Activated T-helper 2 cell treated with anti-CD3 and anti-CD28 coated beads, Interferon-gamma antibody, Interleukin-2, Interleukin-4, amounts not matched to agents 10 μg/mL and 5 μg/mL and 100 μg/mL, durations not matched to agents 14 hours and 24 hours and 36 hours (primary cell): ENCODE measurements around the gene PHF12. TPM values are rescaled to one million over a fixed set of nuclear protein-coding genes. Genes with fewer than 3 reads are reported as not detected.
A peak's percentile ranks its signal among the peaks of the same experiment; 100 is the strongest.

Source experiments
- DNase-seq: peaks from one replicate; pipeline ENCODE4 v3.0.0; 2021; ENCODE audit warnings: low spot score
- H3K27ac Mint-ChIP-seq: one replicate; pipeline ENCODE4 v1.8.0; 2021; ENCODE audit warnings: mixed read lengths
- H3K27me3 Mint-ChIP-seq: one replicate; pipeline ENCODE4 v1.8.0; 2021; ENCODE audit warnings: low read depth, mixed read lengths
- H3K36me3 Mint-ChIP-seq: one replicate; pipeline ENCODE4 v1.8.0; 2021; ENCODE audit warnings: low read depth, mixed read lengths
- H3K4me1 Mint-ChIP-seq: one replicate; pipeline ENCODE4 v1.8.0; 2021; ENCODE audit warnings: low read depth, mixed read lengths
- H3K4me3 Mint-ChIP-seq: one replicate; pipeline ENCODE4 v1.8.0; 2021; ENCODE audit warnings: low read depth, mild to moderate bottlenecking, moderate library complexity, mixed read lengths
- H3K9me3 Mint-ChIP-seq: one replicate; pipeline ENCODE4 v1.8.0; 2021; ENCODE audit warnings: mixed read lengths
- intact Hi-C: fragments of 100-400 bp; cut with micrococcal nuclease; formaldehyde crosslinking; loops from one replicate; pipeline ENCODE4 v1.15.1; 2023
- total RNA-seq: library from RNA; stranded (reverse); gene quantifications from 2 replicates; pipeline ENCODE4 v1.2.3, GENCODE V29; 2022

The PHF12 gene
- total RNA-seq, 1 donor from 2014 or later, result 59.5 TPM

DNA sequence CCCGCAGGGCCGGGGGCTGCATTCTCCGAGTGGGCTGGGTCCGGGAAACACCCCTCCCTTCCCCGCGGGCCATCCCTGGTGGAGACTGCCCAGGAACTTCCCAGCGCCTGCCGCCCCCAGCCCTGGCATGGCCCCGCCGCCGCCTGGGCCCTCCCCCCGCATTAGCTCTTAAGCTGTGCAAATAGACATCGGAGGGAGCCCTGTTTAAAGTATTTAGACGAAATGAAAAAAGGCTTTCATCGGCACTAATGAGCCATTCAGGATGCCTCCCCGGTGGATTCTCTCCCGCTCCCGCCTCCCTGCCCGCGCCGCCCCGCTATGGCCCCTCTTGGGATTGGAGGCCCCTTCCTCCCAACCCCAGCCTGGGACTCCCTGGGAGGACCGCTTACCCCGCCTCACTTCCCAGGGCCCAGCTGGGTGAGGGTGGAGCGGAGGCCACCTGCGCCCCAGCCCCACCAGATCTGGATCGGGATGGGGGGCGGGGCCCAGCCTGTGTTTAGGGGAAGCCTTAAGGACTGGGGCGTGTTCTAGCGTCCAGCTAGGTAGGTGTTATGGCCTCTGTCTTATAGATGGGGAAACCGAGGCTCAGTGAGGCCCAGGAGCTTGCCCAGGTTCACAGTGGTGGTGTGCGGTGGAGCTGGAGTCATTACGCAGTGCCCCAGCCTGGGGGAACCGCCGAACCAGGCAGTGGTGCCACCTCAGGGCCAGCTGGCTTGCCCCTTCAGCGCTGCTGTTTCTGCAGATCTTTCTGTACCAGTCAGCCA, 34.8 kb upstream of the PHF12 start:
- Mint-ChIP-seq H3K36me3 (no peaks in the 10 kb centered on the region), H3K27me3 (peaks cover 2% of the 10 kb centered on the region), H3K4me3 (no peak overlapping the region), H3K27ac (no peak overlapping the region), H3K4me1 (peaks cover 19% of the 10 kb centered on the region), H3K9me3 (no peaks in the 10 kb centered on the region)
- no peak for DNase-seq
- intact Hi-C loops, result no loop called here

DNA sequence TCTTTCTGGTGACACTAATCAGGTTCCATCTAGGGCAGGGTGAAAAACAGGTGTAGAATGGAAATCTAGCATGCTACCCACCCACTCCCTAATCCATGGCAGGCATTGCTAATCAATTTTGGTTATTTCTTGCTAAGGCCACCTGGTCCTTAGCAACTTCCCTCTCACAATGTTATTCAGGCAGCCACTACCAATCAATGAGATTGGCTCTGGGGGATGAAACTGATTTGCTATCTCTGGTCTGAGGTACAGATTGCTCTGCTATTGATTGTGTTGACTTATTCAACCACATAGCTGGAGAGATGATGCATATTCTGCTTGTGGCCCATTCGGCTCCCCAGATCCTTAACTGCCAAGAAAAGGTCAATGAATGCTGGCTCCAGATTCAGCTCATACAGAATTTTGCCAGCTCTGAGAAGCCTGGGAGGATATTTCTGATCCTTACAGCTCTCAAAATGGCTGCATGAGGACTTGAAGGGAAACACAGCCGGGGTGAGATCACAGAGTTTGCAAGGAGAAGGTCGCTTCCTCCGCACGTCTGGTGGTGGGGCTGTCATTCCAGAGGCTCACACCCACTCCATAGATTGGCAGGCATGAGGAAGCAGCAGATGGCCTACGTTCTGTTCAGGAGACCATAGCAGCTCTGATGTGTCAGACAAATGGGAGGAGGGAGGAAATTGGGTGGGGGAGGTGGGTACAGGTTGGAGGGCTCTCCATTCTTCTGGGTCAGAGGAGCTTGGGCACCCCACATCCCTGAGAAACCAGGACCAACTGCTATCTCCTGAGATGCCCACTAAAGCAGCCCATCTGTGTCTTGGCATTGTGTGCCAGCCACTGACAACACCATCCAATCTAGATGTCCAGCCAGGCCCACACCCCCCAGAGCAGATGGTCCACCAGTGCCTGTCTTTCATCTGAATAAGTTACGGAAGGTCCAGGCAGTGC, 32.2 kb upstream of the PHF12 start:
- intact Hi-C loops, result no loop called here
- Mint-ChIP-seq H3K9me3 (no peaks in the 10 kb centered on the region), H3K4me3 (no peak overlapping the region), H3K36me3 (no peaks in the 10 kb centered on the region), H3K27ac (no peak overlapping the region), H3K27me3 (no peaks in the 10 kb centered on the region), H3K4me1 (peaks cover 19% of the 10 kb centered on the region)
- DNase-seq, result no peak

DNA sequence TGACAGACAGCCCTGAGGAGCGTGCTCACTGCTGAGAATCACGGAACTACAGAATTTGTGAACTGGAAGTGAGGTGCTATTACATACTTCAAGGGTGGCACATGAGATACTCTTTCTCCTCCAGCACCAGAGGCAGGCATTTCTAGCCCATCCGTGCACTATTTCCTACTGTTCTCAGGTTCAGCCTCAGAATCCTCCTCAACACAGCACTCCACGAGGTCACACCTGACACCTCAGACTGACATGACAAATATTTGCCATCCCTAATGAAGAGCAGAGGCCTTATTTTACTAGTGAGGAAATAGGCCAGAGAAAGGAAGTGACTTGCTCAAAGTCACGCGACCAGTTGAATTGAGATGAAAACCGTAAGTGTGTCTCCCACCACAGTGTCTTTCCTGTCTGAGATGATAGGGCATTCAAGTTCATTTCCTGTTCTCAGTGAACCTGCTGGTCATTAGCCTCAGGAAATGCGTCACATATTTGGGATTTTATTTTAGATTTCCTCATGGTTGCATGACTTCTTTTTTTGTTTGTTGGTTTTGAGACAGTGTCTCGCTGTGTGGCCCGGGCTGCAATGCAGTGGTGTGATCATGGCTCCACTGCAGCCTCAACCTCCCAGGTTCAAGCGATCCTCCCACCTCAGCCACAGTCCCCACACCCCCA, 30.9 kb upstream of the PHF12 start:
- Mint-ChIP-seq H3K27ac (peak overlapping the region; percentile 70), H3K4me1 (peaks cover 19% of the 10 kb centered on the region), H3K4me3 (no peak overlapping the region), H3K27me3 (no peaks in the 10 kb centered on the region), H3K36me3 (no peaks in the 10 kb centered on the region), H3K9me3 (no peaks in the 10 kb centered on the region)
- intact Hi-C loops, result no loop called here
- peak; percentile 40 for DNase-seq

DNA sequence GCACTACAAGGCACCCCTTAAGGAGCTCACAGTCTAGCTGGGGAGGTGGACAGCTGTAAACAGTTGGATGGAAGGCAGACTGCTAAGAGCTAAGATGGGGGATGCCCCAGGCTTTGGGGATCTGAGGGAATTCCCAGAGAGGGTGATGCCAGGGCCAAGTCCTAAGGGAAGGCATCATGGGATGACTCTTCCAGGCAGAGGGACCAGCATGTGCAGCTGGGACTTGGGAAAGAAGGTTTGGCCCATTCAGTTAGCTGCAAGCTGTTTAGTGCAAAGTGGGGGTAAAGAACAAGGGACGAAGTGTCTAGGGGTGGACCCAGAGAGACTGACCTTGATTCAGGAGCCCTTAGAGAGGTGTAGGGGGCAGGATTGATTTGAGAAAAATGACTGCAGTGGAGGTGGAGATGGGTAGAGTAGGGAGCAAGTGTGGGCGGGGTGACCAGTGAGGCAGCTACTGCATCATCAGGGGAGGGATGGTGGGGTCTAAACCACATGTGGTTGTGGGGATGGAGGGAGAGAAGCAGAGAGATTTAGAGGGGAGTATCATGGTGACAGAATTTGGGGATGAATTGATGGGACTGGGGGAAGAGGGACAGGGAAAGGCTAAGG, 27.1 kb upstream of the PHF12 start:
- Mint-ChIP-seq H3K4me1 (peaks cover 16% of the 10 kb centered on the region), H3K9me3 (no peaks in the 10 kb centered on the region), H3K36me3 (no peaks in the 10 kb centered on the region), H3K4me3 (no peak overlapping the region), H3K27me3 (no peaks in the 10 kb centered on the region), H3K27ac (no peak overlapping the region)
- intact Hi-C loops, result no loop called here
- DNase-seq, result no peak

DNA sequence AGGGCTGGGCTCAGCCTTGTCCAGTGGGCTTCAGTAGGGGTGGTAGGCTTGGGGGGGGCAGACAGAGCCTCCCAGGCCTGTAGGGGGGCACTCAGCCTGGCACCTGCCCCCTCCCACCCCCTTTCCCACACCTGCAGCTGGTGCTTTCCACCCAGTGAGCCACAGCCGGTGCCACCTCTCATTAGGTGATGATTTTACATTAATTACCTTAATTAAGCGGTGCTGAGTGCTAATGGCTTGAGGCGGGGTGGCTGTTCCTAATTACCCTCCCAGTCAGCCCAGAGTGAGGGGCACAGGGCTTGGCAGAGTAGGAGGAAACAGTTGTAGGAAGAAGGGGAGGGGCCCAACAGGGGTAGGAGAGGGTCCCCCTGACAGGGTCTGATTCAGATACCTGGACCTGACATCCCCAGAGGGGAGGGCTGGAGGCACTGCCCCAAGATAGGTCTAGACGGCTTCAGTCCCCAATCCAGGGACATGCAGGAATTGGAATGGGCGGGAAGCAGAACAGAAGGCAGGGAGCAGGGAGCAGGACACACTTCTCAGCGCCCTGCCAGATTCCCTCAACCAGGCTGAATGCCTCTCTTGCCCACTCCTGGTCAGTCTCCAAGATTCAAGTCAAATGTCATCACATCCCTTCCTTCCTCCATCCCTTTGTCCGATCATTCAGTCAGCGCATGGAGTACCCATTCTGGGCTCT, 26.5 kb upstream of the PHF12 start:
- DNase-seq, result no peak
- Mint-ChIP-seq H3K27me3 (no peaks in the 10 kb centered on the region), H3K4me1 (peaks cover 10% of the 10 kb centered on the region), H3K27ac (no peak overlapping the region), H3K36me3 (no peaks in the 10 kb centered on the region), H3K9me3 (no peaks in the 10 kb centered on the region), H3K4me3 (no peak overlapping the region)
- intact Hi-C loops, result no loop called here

DNA sequence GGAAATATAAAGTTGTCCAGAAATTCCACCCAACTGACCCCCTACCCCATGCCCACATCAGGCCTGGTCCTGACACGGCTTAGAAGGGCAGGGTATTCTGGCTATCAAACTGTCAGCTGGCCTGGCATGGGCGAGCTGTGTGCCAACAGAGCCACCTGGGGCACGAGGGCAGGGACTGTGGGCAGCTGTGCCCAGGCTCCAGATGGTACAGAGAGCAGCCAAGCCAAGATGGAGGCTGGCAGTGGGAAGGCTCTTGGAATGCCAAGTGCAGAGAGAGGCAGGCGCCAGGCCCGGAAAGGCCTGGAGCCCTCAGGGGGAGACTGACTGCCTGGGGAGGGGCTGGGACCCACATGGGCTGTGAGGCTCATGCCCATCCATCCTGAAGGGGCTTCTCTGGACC, 24.3 kb upstream of the PHF12 start:
- intact Hi-C loops, result no loop called here
- Mint-ChIP-seq H3K27me3 (peaks cover 5% of the 10 kb centered on the region), H3K36me3 (no peaks in the 10 kb centered on the region), H3K27ac (no peak overlapping the region), H3K4me3 (no peak overlapping the region), H3K9me3 (no peaks in the 10 kb centered on the region), H3K4me1 (no peaks in the 10 kb centered on the region)
- DNase-seq, result no peak

DNA sequence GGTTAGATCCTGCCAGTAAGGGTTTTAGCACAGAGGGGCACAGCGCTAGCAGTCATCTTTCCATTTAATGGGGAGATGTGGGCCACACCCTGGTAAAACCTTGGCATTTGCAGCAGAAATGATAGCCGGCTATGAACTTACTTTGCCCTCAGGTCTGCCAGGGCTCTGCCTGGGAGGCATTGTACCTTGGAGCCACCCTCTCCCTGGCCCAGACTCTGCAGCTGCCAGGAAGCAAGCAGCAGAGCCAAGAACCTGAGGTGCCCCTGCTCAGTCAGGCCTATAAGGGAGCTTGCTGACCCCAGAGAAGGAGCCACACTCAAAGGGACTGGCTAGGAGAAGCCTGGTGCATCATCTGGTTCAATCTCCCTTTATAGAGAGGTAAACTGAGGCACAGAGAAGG, 23.7 kb upstream of the PHF12 start:
- H3K27ac Mint-ChIP-seq, result no peak overlapping the region
- H3K4me1 Mint-ChIP-seq, result no peaks in the 10 kb centered on the region
- H3K4me3 Mint-ChIP-seq, result no peak overlapping the region
- intact Hi-C loops, result no loop called here
- H3K27me3 Mint-ChIP-seq, result peaks cover 5% of the 10 kb centered on the region
- H3K9me3 Mint-ChIP-seq, result no peaks in the 10 kb centered on the region
- H3K36me3 Mint-ChIP-seq, result no peaks in the 10 kb centered on the region
- DNase-seq, result no peak

DNA sequence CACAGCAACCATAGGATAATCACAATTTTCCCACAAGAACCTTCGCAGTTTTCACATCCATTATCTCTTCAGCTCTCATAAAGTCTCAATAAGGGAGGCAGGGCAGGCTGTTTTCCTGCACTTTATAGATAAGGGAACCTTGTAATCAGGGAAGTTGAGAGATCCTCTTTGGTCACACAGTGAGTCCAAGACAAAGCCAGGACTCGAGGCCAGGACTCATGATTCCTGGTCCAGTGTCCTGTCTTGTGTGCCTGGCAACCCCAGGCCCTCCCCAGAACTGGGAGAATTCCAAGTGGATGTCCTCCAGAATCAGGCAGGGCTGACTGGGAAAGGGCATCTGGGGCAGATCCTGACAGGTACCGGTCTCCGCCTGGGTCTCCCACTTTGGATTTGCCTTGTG, 23.1 kb upstream of the PHF12 start:
- Mint-ChIP-seq H3K4me3 (no peak overlapping the region), H3K27me3 (peaks cover 5% of the 10 kb centered on the region), H3K4me1 (no peaks in the 10 kb centered on the region), H3K36me3 (no peaks in the 10 kb centered on the region), H3K27ac (no peak overlapping the region), H3K9me3 (no peaks in the 10 kb centered on the region)
- intact Hi-C loops, result no loop called here
- no peak for DNase-seq

DNA sequence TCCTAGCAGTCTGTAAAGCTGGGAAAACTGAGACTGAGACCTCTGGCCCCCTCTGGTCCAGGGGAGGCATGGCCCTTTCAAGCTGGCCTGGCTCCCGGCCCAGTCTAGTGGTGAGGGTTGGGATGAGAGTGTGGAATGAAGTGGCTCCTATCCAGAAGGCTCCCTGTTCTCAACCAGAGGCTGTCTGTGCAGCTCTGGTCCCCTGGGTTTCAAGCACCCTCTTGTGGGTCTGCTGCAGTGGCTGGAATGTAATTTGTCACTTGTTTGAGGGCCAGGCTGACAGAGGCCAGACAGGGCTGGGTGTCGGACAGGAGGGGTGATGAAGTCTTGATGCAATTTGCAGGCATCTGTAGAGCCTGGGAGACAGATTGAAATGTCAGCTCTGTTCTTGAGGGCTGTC, 22.1 kb upstream of the PHF12 start:
- Mint-ChIP-seq H3K27ac (no peak overlapping the region), H3K4me3 (no peak overlapping the region), H3K9me3 (no peaks in the 10 kb centered on the region), H3K36me3 (no peaks in the 10 kb centered on the region), H3K27me3 (peaks cover 5% of the 10 kb centered on the region), H3K4me1 (no peaks in the 10 kb centered on the region)
- intact Hi-C loops, result no loop called here
- no peak for DNase-seq

DNA sequence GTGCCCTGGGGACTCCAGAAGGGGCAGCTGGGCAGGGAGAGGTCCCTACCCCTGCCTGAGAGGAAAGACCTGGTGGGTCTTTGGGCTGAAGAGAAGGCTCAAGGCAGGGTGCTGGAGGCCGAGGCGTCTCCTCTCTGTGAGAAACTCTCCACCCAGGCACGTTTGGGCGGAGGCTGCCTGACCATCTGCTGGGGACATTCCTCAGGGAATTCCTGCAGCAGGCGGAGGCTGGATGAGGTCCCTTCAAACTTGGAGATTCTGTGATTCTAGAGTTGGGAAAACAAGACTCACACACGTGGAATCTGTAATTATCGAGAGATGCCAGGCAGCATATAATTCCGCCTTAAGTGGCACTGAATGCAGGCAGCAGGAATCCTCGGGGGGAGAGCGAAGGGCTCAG, 21.1 kb upstream of the PHF12 start:
- DNase-seq, result no peak
- Mint-ChIP-seq H3K27ac (no peak overlapping the region), H3K36me3 (no peaks in the 10 kb centered on the region), H3K9me3 (no peaks in the 10 kb centered on the region), H3K27me3 (peaks cover 5% of the 10 kb centered on the region), H3K4me3 (no peak overlapping the region), H3K4me1 (no peaks in the 10 kb centered on the region)
- intact Hi-C loops, result no loop called here

DNA sequence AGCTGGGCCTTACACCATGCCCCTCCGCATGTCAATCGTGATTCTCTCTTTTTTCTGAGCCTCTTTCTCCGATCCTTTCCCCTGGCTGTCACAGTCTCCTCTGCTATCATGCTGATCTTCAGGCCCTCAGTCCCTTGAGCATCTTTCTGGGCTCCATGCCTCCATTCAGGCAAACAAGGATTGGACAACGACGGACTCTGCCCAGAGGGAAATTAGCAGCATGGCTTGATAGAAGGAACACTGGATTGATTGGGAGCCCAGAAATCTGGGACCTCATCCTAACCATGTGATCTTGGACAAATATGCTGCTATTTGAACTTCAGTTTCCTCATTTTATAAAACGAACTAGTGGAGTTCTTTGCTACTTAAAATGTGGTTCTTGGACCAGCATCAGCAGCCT, 19.6 kb upstream of the PHF12 start:
- intact Hi-C loops, result no loop called here

DNA sequence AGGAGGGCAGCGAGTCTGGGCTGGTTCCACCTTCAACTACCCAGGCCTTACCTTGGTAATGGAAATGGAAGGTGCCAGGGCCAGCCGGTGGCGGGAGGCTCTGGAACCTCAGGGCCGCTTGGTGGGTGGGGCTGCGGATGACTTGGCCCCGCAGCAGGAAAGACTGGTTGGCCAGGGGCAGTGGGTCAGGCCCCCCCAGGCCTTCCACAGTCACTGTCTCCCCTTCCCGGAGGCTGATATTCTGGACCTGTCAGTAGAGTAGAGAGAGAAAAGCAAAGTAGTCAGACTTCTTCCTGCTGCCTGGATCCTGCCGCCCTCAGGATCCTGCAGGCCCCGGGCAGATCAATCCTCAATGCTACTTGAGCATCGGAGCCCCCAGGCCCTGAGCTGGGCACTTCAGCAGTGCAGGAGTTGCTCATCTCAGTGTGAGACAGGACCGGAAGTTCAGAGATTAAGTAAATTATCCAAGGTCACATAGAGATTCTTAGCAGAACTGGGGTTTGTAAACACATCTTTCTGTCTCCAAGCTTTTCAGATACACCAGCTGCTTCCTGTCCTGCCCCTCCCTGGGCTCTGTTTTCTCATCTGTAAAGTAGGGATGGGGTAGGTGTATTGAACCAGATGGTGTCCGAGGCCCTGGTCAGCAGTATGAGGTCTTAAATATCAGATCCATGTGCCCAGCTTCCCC, 18.5 kb upstream of the PHF12 start:
- Mint-ChIP-seq H3K4me1 (no peaks in the 10 kb centered on the region), H3K4me3 (no peak overlapping the region), H3K9me3 (no peaks in the 10 kb centered on the region), H3K36me3 (no peaks in the 10 kb centered on the region), H3K27me3 (peaks cover 5% of the 10 kb centered on the region), H3K27ac (no peak overlapping the region)
- intact Hi-C loops, result no loop called here
- no peak for DNase-seq

More for the DNA sequence above, 19.6 kb upstream of the PHF12 start:
- Mint-ChIP-seq H3K36me3 (no peaks in the 10 kb centered on the region), H3K9me3 (no peaks in the 10 kb centered on the region), H3K27me3 (peaks cover 5% of the 10 kb centered on the region), H3K27ac (no peak overlapping the region), H3K4me1 (no peaks in the 10 kb centered on the region), H3K4me3 (no peak overlapping the region)
- no peak for DNase-seq
